ENCODE measurements around the gene CLDN12. TPM values are rescaled to one million over a fixed set of nuclear protein-coding genes. Genes with fewer than 3 reads are reported as not detected.
A peak's percentile ranks its signal among the peaks of the same experiment; 100 is the strongest.

Gene CLDN12
- total RNA-seq, result 43.8 TPM
- polyA plus RNA-seq (ENCODE audit: insufficient read depth, low read depth, low replicate concordance), result 23.9 TPM
- long read RNA-seq, donor 1, transcript CLDN12-201 (3 exons, 3,565 nt), result major isoform, 8 of 8 reads
- long read RNA-seq, donor 1, partial matches to known transcripts, result 0 of 8 reads
- long read RNA-seq, donor 1, other reads (novel, unspliced or antisense), result 0 of 8 reads
- long read RNA-seq, donor 2, partial matches to known transcripts, result 0 of 10 reads
- long read RNA-seq, donor 2, other reads (novel, unspliced or antisense), result 0 of 10 reads
- long read RNA-seq, donor 3, transcript CLDN12-201 (3 exons, 3,565 nt), result major isoform, 12 of 26 reads
- long read RNA-seq, donor 3, partial matches to known transcripts, result 12 of 26 reads
- long read RNA-seq, donor 3, other reads (novel, unspliced or antisense), result 0 of 26 reads
- long read RNA-seq, donor 4, transcript CLDN12-201 (3 exons, 3,565 nt), result major isoform, 13 of 25 reads
- long read RNA-seq, donor 4, partial matches to known transcripts, result 7 of 25 reads
- long read RNA-seq, donor 4, other reads (novel, unspliced or antisense), result 0 of 25 reads
- long read RNA-seq, donor 5, result 0 reads
- long read RNA-seq, donor 6, transcript CLDN12-201 (3 exons, 3,565 nt), result major isoform, 11 of 13 reads
- long read RNA-seq, donor 6, partial matches to known transcripts, result 0 of 13 reads
- long read RNA-seq, donor 6, other reads (novel, unspliced or antisense), result 0 of 13 reads
- long read RNA-seq, donor 7, transcript CLDN12-203 (3 exons, 3,488 nt), result minor isoform, 11 of 49 reads
- long read RNA-seq, donor 7, transcript CLDN12-201 (3 exons, 3,565 nt), result major isoform, 28 of 49 reads
- long read RNA-seq, donor 7, partial matches to known transcripts, result 7 of 49 reads
- long read RNA-seq, donor 7, other reads (novel, unspliced or antisense), result 2 of 49 reads
- long read RNA-seq, donor 8, partial matches to known transcripts, result 0 of 7 reads
- long read RNA-seq, donor 8, other reads (novel, unspliced or antisense), result 0 of 7 reads
- long read RNA-seq, donor 9, transcript CLDN12-201 (3 exons, 3,565 nt), result major isoform, 5 of 11 reads
- long read RNA-seq, donor 9, partial matches to known transcripts, result 5 of 11 reads
- long read RNA-seq, donor 9, other reads (novel, unspliced or antisense), result 0 of 11 reads
- long read RNA-seq, donor 10, transcript CLDN12-201 (3 exons, 3,565 nt), result major isoform, 5 of 7 reads
- long read RNA-seq, donor 10, partial matches to known transcripts, result 0 of 7 reads
- long read RNA-seq, donor 10, other reads (novel, unspliced or antisense), result 0 of 7 reads

GRCh38 chr7:90403174-90404113 is at the start of gene CLDN12:
Gene CLDN12 (plus strand): TSS chr7:90403461. CDS start chr7:90412677, 9,216 bp downstream.
- no peaks in the 10 kb centered on the region for H3K9me3 ChIP-seq (ENCODE audit: control insufficient read depth in 2 of 3, insufficient read depth in 1 of 3, low read length in 3 of 3)
- H3K9ac ChIP-seq (ENCODE audit: low read length in 3 of 3), result peak within 1 kb of the TSS; percentile 61 to 97 (median 96)
- H3K27me3 ChIP-seq (ENCODE audit: control insufficient read depth, insufficient read depth, low read length), result no peaks in the 10 kb centered on the region
- no peaks in the 10 kb centered on the region for H3K4me1 ChIP-seq (ENCODE audit: control insufficient read depth in 2 of 3, insufficient read depth in 2 of 3, low read depth in 1 of 3, low read length in 3 of 3)
- DNase-seq (peak; percentile 91 to 95 (median 93)), FAIRE-seq (no peak)
- peak within 1 kb of the TSS; percentile 81 to 94 for H3K27ac ChIP-seq (ENCODE audit: low read depth in 2 of 2, low read length in 2 of 2)
- peak within 1 kb of the TSS; percentile 82 to 99 (median 94) for H3K4me3 ChIP-seq (ENCODE audit: low read length in 3 of 3)
- TF ChIP-seq CTCF (IDR thresholded peaks at IDR 0.05; ENCODE audit: borderline replicate concordance, extremely low read depth, insufficient read depth), result no peak
- intact Hi-C loops (cut with DNase I), result no loop called here
- H3K36me3 ChIP-seq (ENCODE audit: control insufficient read depth in 2 of 3, insufficient read depth in 3 of 3, low read length in 3 of 3), result peaks cover 0 to 2% (median 0%) of the 10 kb centered on the region in 3 donors

GRCh38 chr7:90383422-90383821 is 19.8 kb upstream of the CLDN12 start:
- peaks cover 0 to 3% (median 2%) of the 10 kb centered on the region in 3 donors for H3K9me3 ChIP-seq (ENCODE audit: control insufficient read depth in 2 of 3, insufficient read depth in 1 of 3, low read length in 3 of 3)
- intact Hi-C loops (cut with DNase I), result no loop called here
- no peak overlapping the region for H3K4me3 ChIP-seq (ENCODE audit: low read length in 3 of 3)
- no peaks in the 10 kb centered on the region for H3K27me3 ChIP-seq (ENCODE audit: control insufficient read depth, insufficient read depth, low read length)
- no peaks in the 10 kb centered on the region for H3K4me1 ChIP-seq (ENCODE audit: control insufficient read depth in 2 of 3, insufficient read depth in 2 of 3, low read depth in 1 of 3, low read length in 3 of 3)
- peaks cover 14 to 29% (median 16%) of the 10 kb centered on the region in 3 donors for H3K36me3 ChIP-seq (ENCODE audit: control insufficient read depth in 2 of 3, insufficient read depth in 3 of 3, low read length in 3 of 3)
- FAIRE-seq (no peak), DNase-seq (no peak)
- no peak for TF ChIP-seq CTCF (IDR thresholded peaks at IDR 0.05; ENCODE audit: borderline replicate concordance, extremely low read depth, insufficient read depth)
- no peak overlapping the region for H3K9ac ChIP-seq (ENCODE audit: low read length in 3 of 3)
- no peak overlapping the region for H3K27ac ChIP-seq (ENCODE audit: low read depth in 2 of 2, low read length in 2 of 2)

GRCh38 chr7:90383861-90384260 is 19.4 kb upstream of the CLDN12 start:
- no peaks in the 10 kb centered on the region for H3K27me3 ChIP-seq (ENCODE audit: control insufficient read depth, insufficient read depth, low read length)
- H3K27ac ChIP-seq (ENCODE audit: low read depth in 2 of 2, low read length in 2 of 2), result no peak overlapping the region
- H3K9me3 ChIP-seq (ENCODE audit: control insufficient read depth in 2 of 3, insufficient read depth in 1 of 3, low read length in 3 of 3), result peaks cover 0 to 3% (median 2%) of the 10 kb centered on the region in 3 donors
- no peaks in the 10 kb centered on the region for H3K4me1 ChIP-seq (ENCODE audit: control insufficient read depth in 2 of 3, insufficient read depth in 2 of 3, low read depth in 1 of 3, low read length in 3 of 3)
- H3K4me3 ChIP-seq (ENCODE audit: low read length in 3 of 3), result no peak overlapping the region
- peaks cover 14 to 29% (median 16%) of the 10 kb centered on the region in 3 donors for H3K36me3 ChIP-seq (ENCODE audit: control insufficient read depth in 2 of 3, insufficient read depth in 3 of 3, low read length in 3 of 3)
- FAIRE-seq, result no peak
- intact Hi-C loops (cut with DNase I), result no loop called here
- no peak for TF ChIP-seq CTCF (IDR thresholded peaks at IDR 0.05; ENCODE audit: borderline replicate concordance, extremely low read depth, insufficient read depth)
- no peak overlapping the region for H3K9ac ChIP-seq (ENCODE audit: low read length in 3 of 3)
- no peak for DNase-seq

Measured in kidney (tissue), 22 donors.